Aorta (tissue), 5 donors: ENCODE results near the gene TBC1D22A. TPM values are rescaled to one million over a fixed set of nuclear protein-coding genes. Genes with fewer than 3 reads are reported as not detected.

Source experiments
- ATAC-seq: fragments of 200-7000 bp; cut with Tn5 transposase; one replicate; pipeline ENCODE4 v1.9.1; 2022; ENCODE audit warnings: moderate library complexity; ENCODE audit not compliant: low FRiP score
- DNase-seq, 2 donors: peaks; one replicate each; pipeline ENCODE4 v3.0.0-alpha.2; 2020
- H3K27ac ChIP-seq, 2 donors: one replicate each; pipeline ENCODE4 v1.5.1; 2013; ENCODE audit warnings: low read length in 2 of 2, mild to moderate bottlenecking in 2 of 2, moderate library complexity in 2 of 2, control low read depth in 1 of 2, inconsistent platforms in 1 of 2, low read depth in 1 of 2
- H3K27me3 ChIP-seq, 2 donors: one replicate each; pipeline ENCODE4 v1.6.1; 2013; ENCODE audit warnings: control low read depth in 1 of 2, low read length in 1 of 2, mild to moderate bottlenecking in 1 of 2, moderate library complexity in 1 of 2; ENCODE audit not compliant: insufficient read depth in 2 of 2, control insufficient read depth in 1 of 2
- H3K36me3 ChIP-seq, 2 donors: one replicate each; pipeline ENCODE4 v1.6.1; 2013; ENCODE audit warnings: control low read depth in 1 of 2, low read length in 1 of 2, mild to moderate bottlenecking in 1 of 2; ENCODE audit not compliant: insufficient read depth in 2 of 2, control insufficient read depth in 1 of 2
- H3K4me1 ChIP-seq, 2 donors: one replicate each; pipeline ENCODE4 v1.6.1; 2013; ENCODE audit warnings: low read length in 2 of 2, control low read depth in 1 of 2, mild to moderate bottlenecking in 1 of 2, moderate library complexity in 1 of 2; ENCODE audit not compliant: insufficient read depth in 2 of 2, control insufficient read depth in 1 of 2
- H3K4me3 ChIP-seq, 2 donors: one replicate each; pipeline ENCODE4 v1.5.1; 2013; ENCODE audit warnings: low read length in 2 of 2, control low read depth in 1 of 2, mild to moderate bottlenecking in 1 of 2
- H3K9me3 ChIP-seq: one replicate; pipeline ENCODE4 v1.6.1; 2013; ENCODE audit warnings: mild to moderate bottlenecking, low read length; ENCODE audit not compliant: control insufficient read depth
- WGBS, 2 donors: extraction: QIAGEN DNeasy Blood & Tissue Kit; methylation state at CpG; one replicate each; pipeline ENCODE4 v1.1.7; 2013; 5-methylcytosine and 5-hydroxymethylcytosine counted together
- intact Hi-C, 2 donors: fragments of 100-400 bp; cut with DNase I; formaldehyde crosslinking; loops; one replicate each; pipeline versions ENCODE4 v1.14.2 to v1.15.0; 2022
- polyA plus RNA-seq, 2 donors: library from polyadenylated mRNA; stranded (reverse); fragments of 200-250 nt; gene quantifications; one replicate each; pipeline ENCODE4 v1.2.3, GENCODE V29; 2013
- total RNA-seq, 2 donors: library from RNA; stranded (reverse); fragmentation: NEBNext Ultra II Directional; extraction: Animal tissue kit (Norgen Biotek cat#: 25700); gene quantifications; one replicate each; pipeline ENCODE4 v1.2.1, GENCODE V29; 2021
- donor health status: healthy with polysubstance abuse.
- donor health status: Bipolar disorder and iron deficiency.
- donor health status: DM: no; HTN: no; CAD: no.
- donor health status: DM: no; HTN: no; CAD: no.
- donor health status: DM: yes; HTN: yes; CAD: no.

The TBC1D22A gene
- total and polyA plus RNA-seq, 4 donors = 10.8 to 37.1 (median 17.9) TPM

GRCh38 chr22:46934746-46935491, 172.5 kb downstream of the TBC1D22A start:
- ATAC-seq (no peak), DNase-seq (peak in 1 of 2 donors; percentile 62)
- no peaks in the 10 kb centered on the region for H3K4me1 ChIP-seq
- no peaks in the 10 kb centered on the region for H3K27me3 ChIP-seq
- no peak overlapping the region for H3K4me3 ChIP-seq
- intact Hi-C loops = no loop called here
- H3K27ac ChIP-seq = no peak overlapping the region
- H3K36me3 ChIP-seq = no peaks in the 10 kb centered on the region
- whole genome bisulfite sequencing, 2 donors = 84 to 87% methylated on average over 14 of the region's 14 CpGs
- H3K9me3 ChIP-seq = no peaks in the 10 kb centered on the region

DNA sequence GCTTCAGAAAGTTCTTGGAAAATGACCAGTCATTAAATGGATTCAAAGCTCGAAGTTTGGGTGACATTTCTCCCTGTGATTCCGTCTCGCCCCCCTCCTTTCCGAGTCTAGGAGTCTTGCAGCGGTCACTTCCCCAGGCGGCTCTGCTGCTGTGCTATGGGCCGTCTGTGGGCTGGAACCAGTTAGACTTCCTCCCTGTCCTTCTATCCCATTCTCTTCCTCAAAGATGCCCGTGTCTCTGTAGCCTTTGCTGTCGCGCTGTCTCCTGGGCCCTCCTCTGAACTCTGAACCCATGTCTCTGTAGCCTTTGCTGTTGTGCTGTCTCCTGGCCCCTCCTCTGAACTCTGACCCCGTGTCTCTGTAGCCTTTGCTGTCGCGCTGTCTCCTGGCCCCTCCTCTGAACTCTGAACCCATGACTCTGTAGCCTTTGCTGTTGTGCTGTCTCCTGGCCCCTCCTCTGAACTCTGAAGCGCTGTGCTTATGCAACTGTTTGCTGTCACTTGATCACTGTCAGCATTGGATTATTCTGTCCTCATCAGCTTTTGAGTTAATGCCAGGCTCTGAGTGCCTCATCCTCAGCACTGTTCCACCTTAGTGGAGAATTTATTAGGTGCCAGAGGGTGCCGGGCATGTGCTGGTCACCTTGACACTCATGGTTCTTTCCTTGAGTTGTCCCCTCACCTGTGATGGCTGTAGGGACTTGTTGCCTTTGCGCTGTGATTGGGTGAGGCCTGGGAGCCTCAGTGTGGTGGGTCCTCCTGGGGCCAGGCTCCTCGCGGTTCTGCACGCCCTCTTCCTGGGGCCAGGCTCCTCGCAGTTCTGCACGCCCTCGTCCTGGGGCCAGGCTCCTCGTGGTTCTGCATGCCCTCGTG, 173.3 kb downstream of the TBC1D22A start:
- DNase-seq (peak in 1 of 2 donors; percentile 54), ATAC-seq (peak; percentile 11)
- WGBS, 2 donors = 86 to 88% methylated on average over 24 of the region's 24 CpGs
- Histone ChIP-seq H3K4me3 (no peak overlapping the region), H3K27ac (no peak overlapping the region), H3K9me3 (no peaks in the 10 kb centered on the region), H3K27me3 (no peaks in the 10 kb centered on the region), H3K4me1 (no peaks in the 10 kb centered on the region), H3K36me3 (no peaks in the 10 kb centered on the region)
- intact Hi-C loops = no loop called here

DNA sequence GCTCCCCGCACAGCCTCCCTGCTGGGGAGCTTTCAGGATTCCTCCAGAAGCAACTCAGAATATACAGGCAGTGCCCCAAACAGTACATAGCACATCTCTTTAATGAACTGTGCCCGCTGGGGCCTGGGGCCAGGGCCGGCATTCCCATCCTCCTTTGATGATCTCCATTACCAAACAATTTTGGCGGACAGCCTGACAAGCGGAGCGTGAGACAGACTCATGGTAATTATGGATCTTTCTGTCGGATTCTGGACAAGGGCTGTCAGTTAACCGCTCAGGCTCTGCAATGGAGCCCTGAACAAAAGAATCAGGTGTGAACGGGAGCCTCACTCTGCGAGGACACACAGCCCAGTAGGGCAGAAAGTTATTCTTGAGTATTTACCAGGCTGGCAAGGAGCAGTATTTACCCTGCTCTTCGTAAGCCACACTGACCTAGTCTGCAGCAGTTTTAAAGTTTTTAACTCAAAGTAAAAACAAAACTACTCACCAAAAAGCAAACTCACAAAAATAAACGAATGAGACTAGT, 174.0 kb downstream of the TBC1D22A start:
- no peak overlapping the region for H3K4me3 ChIP-seq
- intact Hi-C loops = no loop called here
- no peaks in the 10 kb centered on the region for H3K27me3 ChIP-seq
- no peaks in the 10 kb centered on the region for H3K4me1 ChIP-seq
- WGBS, 2 donors = 70 to 74% methylated on average over 12 of the region's 12 CpGs
- H3K27ac ChIP-seq = no peak overlapping the region
- no peaks in the 10 kb centered on the region for H3K36me3 ChIP-seq
- no peak for ATAC-seq
- no peaks in the 10 kb centered on the region for H3K9me3 ChIP-seq
- DNase-seq = peak in 1 of 2 donors; percentile 60

DNA sequence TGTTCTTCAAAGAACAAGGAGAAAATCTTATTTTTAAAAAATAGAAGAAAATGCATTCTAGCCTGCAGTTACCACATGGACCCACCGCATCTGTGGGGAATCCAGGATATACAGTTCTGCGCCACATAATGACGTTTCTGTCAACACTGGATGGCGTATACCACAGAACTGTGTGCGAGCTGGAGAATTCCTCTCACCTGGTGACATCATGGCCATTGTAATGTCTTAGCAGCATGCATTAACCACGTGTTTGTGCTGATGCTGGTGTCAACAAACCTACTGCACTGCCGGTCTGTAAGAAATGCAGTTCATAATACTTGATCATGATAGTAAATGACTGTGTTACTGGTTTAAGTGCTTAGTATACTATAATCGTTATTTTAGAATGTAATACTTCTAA, 174.7 kb downstream of the TBC1D22A start:
- WGBS, 2 donors = 87 to 89% methylated on average over 8 of the region's 8 CpGs
- intact Hi-C loops = no loop called here
- ATAC-seq (no peak), DNase-seq (no peak)
- Histone ChIP-seq H3K9me3 (no peaks in the 10 kb centered on the region), H3K4me3 (no peak overlapping the region), H3K27ac (no peak overlapping the region), H3K4me1 (no peaks in the 10 kb centered on the region), H3K36me3 (no peaks in the 10 kb centered on the region), H3K27me3 (no peaks in the 10 kb centered on the region)

DNA sequence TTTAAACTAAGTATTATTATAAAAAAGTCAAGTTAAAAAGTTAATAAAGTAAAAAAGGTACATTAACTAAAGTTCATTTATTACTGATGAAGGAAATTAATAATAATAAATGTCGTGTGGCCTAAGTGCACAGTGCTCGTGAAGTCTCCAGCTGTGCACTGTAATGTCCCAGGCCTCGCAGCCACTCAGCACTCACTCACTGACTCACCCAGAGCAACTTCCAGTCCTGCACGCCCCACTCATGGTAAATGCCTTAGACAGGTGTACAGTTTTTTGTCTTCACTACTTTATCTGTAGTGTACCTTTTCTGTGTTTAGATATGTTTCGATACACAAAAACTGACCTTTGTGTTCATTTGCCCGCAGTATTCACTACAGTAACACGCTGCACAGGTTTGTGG, 175.5 kb downstream of the TBC1D22A start:
- Histone ChIP-seq H3K9me3 (no peaks in the 10 kb centered on the region), H3K27ac (no peak overlapping the region), H3K36me3 (no peaks in the 10 kb centered on the region), H3K4me1 (no peaks in the 10 kb centered on the region), H3K27me3 (no peaks in the 10 kb centered on the region), H3K4me3 (no peak overlapping the region)
- WGBS, 2 donors = 96% methylated on average over 7 of the region's 7 CpGs
- no peak for ATAC-seq
- intact Hi-C loops = no loop called here
- DNase-seq = no peak

GRCh38 chr22:46941968-46942798, 179.7 kb downstream of the TBC1D22A start:
- 77 to 82% methylated on average over 21 of the region's 21 CpGs for WGBS, 2 donors
- H3K4me3 ChIP-seq = no peak overlapping the region
- no peaks in the 10 kb centered on the region for H3K27me3 ChIP-seq
- no peaks in the 10 kb centered on the region for H3K9me3 ChIP-seq
- intact Hi-C loops = no loop called here
- H3K36me3 ChIP-seq = no peaks in the 10 kb centered on the region
- DNase-seq (peak in 1 of 2 donors; percentile 73), ATAC-seq (no peak)
- no peaks in the 10 kb centered on the region for H3K4me1 ChIP-seq
- no peak overlapping the region for H3K27ac ChIP-seq

DNA sequence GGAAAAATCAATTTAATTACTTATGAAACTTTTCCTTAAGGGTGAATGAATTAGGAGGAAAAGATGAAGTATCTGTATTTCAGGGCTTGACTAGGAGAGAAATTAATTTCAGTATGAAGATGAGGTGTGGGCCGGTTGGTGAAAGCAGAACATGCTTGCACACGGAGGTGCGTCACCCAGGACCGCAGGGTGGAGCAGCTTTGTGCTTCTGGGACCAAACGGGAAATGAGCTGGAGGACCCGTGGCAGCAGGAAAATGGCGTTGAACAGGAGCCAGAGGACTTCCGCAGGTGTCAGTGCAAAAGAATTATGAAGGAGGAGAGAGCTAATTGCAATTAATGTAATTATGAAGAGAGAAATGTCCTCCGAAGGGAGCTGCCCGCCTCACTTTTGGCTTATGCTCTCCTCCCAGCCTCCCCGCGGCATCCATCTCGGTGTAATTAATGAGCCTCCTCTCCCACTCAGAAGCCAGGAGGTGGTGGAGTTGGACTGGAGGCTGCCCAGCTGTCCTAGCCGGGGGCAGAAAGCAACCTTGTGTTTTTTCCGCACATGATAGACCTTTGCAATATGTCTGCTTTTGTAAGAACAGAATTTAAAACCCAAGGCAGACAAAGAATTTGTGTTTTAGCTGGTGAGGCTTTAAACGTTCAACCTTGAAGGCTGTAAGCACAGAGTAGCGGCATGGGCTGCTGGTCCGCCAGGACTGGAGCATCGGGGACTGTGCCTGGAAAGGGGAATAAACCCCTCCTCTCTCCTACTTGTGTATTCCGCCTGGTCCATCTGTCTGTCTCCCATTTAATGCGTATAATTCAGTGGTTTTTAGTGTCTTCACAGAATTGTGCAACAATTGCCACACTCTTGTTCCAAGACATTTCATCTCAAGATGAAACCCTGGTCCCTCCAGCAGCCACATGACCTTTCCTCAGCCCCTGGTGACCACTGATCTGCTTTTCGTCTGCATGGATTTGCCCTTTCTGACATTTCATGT, 180.6 kb downstream of the TBC1D22A start:
- H3K4me1 ChIP-seq = no peaks in the 10 kb centered on the region
- no peaks in the 10 kb centered on the region for H3K36me3 ChIP-seq
- H3K27ac ChIP-seq = no peak overlapping the region
- intact Hi-C loops = no loop called here
- WGBS, 2 donors = 93% methylated on average over 22 of the region's 22 CpGs
- H3K27me3 ChIP-seq = no peaks in the 10 kb centered on the region
- DNase-seq (peak; percentile 69 to 71), ATAC-seq (no peak)
- H3K9me3 ChIP-seq = no peaks in the 10 kb centered on the region
- no peak overlapping the region for H3K4me3 ChIP-seq
